PC-9 (cell line): ENCODE measurements around the gene CMSS1. TPM values are rescaled to one million over a fixed set of nuclear protein-coding genes. Genes with fewer than 3 reads are reported as not detected.
A peak's percentile ranks its signal among the peaks of the same experiment; 100 is the strongest.

Experiments used
- BruUV-seq: library from RNA; stranded (reverse); fragments of 400-500 nt; replicated peaks from 2 replicates; lab custom pipeline; 2021; lab: Mats Ljungman, UMichigan
- CTCF ChIA-PET: fragments of 300-600 bp; sonication (Branson Sonifier 250); formaldehyde crosslinking; loops from one replicate; lab custom pipeline; 2022; ENCODE audit warnings: antibody characterized with exemption; lab: Charles Lee
- POLR2A ChIA-PET: fragments of 300-600 bp; sonication (Branson Sonifier 250); formaldehyde crosslinking; loops from one replicate; lab custom pipeline; 2022; ENCODE audit warnings: antibody characterized with exemption; ENCODE audit not compliant: unreplicated experiment; lab: Charles Lee
- DNase-seq, 2 experiments: peaks; one replicate each; pipeline versions ENCODE4 v3.0.0 to v3.0.0-alpha.2; 2015 to 2022; ENCODE audit warnings: mixed read lengths in 1 of 2
- H2AFZ ChIP-seq: fragments of 200-600 bp; sonication (generic); 2 replicates; pipeline ENCODE4 v1.8.1; 2017; ENCODE audit warnings: antibody characterized with exemption
- H3F3A ChIP-seq: fragments of 200-600 bp; sonication (generic); 2 replicates; pipeline ENCODE4 v1.8.1; 2017; ENCODE audit warnings: antibody characterized with exemption, mild to moderate bottlenecking, low read depth; ENCODE audit not compliant: insufficient read depth
- H3K27ac ChIP-seq: fragments of 200-600 bp; sonication (generic); 2 replicates; pipeline ENCODE4 v1.6.1; 2016; ENCODE audit warnings: mixed run types
- H3K27me3 ChIP-seq: fragments of 200-600 bp; sonication (generic); 2 replicates; pipeline ENCODE4 v1.6.1; 2016; ENCODE audit warnings: low read depth, mixed run types; ENCODE audit not compliant: insufficient read depth
- H3K36me3 ChIP-seq: fragments of 200-600 bp; sonication (generic); 2 replicates; pipeline ENCODE4 v1.6.1; 2016; ENCODE audit warnings: low read depth, mixed run types
- H3K4me1 ChIP-seq: fragments of 200-600 bp; sonication (generic); replicated peaks from 2 replicates; pipeline ENCODE4 v1.6.1; 2016; ENCODE audit warnings: mixed run types; ENCODE audit not compliant: insufficient read depth
- H3K4me2 ChIP-seq: fragments of 200-600 bp; sonication (generic); 2 replicates; pipeline ENCODE4 v1.6.1; 2017; ENCODE audit warnings: mixed run types
- H3K4me3 ChIP-seq: fragments of 200-600 bp; sonication (generic); 2 replicates; pipeline ENCODE4 v1.6.1; 2016; ENCODE audit warnings: mixed run types
- H3K79me2 ChIP-seq: fragments of 200-600 bp; sonication (generic); 2 replicates; pipeline ENCODE4 v1.6.1; 2017; ENCODE audit warnings: low read depth, mixed run types
- H3K9me2 ChIP-seq: fragments of 200-600 bp; sonication (generic); 2 replicates; pipeline ENCODE4 v1.8.1; 2017; ENCODE audit warnings: mild to moderate bottlenecking; ENCODE audit not compliant: insufficient read depth
- H3K9me3 ChIP-seq: fragments of 200-600 bp; sonication (generic); 2 replicates; pipeline ENCODE4 v1.8.1; 2016; ENCODE audit warnings: low read depth; ENCODE audit not compliant: insufficient read depth
- H4K20me1 ChIP-seq: fragments of 200-600 bp; sonication (generic); 2 replicates; pipeline ENCODE4 v1.8.1; 2017; ENCODE audit not compliant: insufficient read depth
- EZH2 ChIP-seq: fragments of 200-600 bp; sonication (generic); IDR thresholded peaks from 2 replicates; pipeline ENCODE4 v1.8.0; 2017; ENCODE audit warnings: antibody characterized with exemption, low read depth
- intact Hi-C: fragments of 100-400 bp; cut with micrococcal nuclease; formaldehyde crosslinking; loops from one replicate; pipeline ENCODE4 v1.10.0; 2022; ENCODE audit not compliant: unreplicated experiment
- total RNA-seq: library from RNA; stranded (reverse); gene quantifications from 2 replicates; pipeline ENCODE4 v1.2.3, GENCODE V29; 2021
- TF ChIP-seq, protein P1 (sequence below): fragments of 200-600 bp; sonication (generic); conservative IDR thresholded peaks from 2 replicates; pipeline ENCODE4 v1.6.1; 2017; ENCODE audit warnings: mixed run types, antibody characterized with exemption, mild to moderate bottlenecking, moderate library complexity

CMSS1 gene
- total RNA-seq, 1 experiment from 2014 or later = 98.9 TPM

DNA sequence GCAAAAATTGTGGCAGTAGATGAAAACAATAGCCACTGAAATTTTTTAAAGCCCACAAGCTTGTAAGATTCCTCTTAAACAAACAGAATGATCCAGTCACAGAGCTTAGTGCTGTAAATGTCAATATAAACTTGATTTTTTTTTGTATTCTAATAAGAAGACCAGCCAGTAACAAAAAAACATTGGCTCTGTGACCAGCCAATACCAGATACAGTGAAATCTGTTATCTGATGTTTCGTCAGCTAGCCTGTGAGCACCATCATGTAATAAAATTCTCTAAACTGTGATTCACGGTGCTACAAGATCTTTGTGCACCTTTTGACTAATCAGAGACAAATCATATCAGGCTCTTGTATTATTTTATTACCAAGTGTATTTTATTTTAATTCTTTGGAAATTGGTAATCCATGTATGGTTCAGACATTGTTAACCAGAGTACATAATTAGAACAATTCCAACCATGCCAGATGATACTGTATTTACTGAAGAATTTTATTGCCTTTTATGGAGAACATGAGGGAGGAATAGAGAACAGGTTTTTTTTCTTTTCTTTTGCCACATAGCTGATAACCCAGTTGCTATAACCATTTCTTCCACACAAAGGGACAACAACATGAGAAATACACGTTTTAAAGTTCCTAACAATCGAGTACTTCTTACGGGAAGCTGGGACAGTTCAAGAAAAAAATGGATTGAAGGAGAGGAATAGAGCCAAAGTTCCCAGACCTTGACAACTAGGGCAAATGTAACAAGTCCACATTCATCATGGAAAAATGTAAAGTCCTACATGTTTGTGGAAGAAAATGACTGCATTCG is 224.7 kb downstream of the CMSS1 start:
- TSS peak; percentile 89 for BruUV-seq
- Histone ChIP-seq H3K9me2 (no peaks in the 10 kb centered on the region), H3K4me2 (peak overlapping the region; percentile 52), H3K27ac (peak overlapping the region; percentile 90), H3K79me2 (no peaks in the 10 kb centered on the region; the same call in 1 of the 2 replicates), H3K27me3 (no peaks in the 10 kb centered on the region), H4K20me1 (no peaks in the 10 kb centered on the region), H2AFZ (no peak overlapping the region; the same call in 1 of the 2 replicates), H3F3A (peaks cover 50% of the 10 kb centered on the region), H3K36me3 (peaks cover 9% of the 10 kb centered on the region; the same call in 1 of the 2 replicates), H3K9me3 (no peaks in the 10 kb centered on the region; the same call in 1 of the 2 replicates), H3K4me3 (peak overlapping the region; percentile 9; the same call in 1 of the 2 replicates), H3K4me1 (peaks cover 68% of the 10 kb centered on the region)
- POLR2A ChIA-PET = interaction anchor here (0.5 to 1.4 kb wide), 12 partner anchors 40 to 394 kb away, joined by 3 to 8 read pairs (median 4); no protein-coding TSS in a partner anchor
- DNase-seq = peak; percentile 46 to 97
- TF ChIP-seq, protein P1, sequence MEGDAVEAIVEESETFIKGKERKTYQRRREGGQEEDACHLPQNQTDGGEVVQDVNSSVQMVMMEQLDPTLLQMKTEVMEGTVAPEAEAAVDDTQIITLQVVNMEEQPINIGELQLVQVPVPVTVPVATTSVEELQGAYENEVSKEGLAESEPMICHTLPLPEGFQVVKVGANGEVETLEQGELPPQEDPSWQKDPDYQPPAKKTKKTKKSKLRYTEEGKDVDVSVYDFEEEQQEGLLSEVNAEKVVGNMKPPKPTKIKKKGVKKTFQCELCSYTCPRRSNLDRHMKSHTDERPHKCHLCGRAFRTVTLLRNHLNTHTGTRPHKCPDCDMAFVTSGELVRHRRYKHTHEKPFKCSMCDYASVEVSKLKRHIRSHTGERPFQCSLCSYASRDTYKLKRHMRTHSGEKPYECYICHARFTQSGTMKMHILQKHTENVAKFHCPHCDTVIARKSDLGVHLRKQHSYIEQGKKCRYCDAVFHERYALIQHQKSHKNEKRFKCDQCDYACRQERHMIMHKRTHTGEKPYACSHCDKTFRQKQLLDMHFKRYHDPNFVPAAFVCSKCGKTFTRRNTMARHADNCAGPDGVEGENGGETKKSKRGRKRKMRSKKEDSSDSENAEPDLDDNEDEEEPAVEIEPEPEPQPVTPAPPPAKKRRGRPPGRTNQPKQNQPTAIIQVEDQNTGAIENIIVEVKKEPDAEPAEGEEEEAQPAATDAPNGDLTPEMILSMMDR = no peak
- no peak for TF ChIP-seq EZH2
- CTCF ChIA-PET = interaction anchor here (0.6 to 1.6 kb wide), 8 partner anchors 35 to 212 kb away, joined by 3 to 11 read pairs (median 5); no protein-coding TSS in a partner anchor
- intact Hi-C loops = loop anchor here (1.0 to 5.0 kb wide), 2 partner anchors 141 to 175 kb away; no protein-coding TSS in a partner anchor

DNA sequence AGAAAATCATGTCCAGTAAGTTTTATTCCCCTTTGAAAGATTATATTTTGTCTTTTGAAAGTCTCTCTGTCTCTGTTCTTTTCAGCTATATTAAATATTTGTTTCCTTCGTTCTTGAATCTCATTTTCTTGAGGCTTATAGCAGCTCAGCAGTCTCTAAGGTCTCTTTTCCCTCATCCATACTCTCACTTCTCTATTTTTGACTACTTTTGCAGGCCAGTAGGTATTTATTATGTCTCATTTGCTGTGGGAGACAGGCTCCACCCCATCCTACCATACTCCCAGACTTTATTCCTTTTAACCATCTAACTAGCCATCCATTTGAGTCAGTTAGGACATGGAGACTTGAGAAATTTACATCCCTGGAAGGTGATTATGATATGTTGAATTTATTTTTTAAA is 225.6 kb downstream of the CMSS1 start:
- Histone ChIP-seq H3K4me2 (peak overlapping the region; percentile 52), H3K4me1 (peaks cover 77% of the 10 kb centered on the region), H3F3A (peaks cover 58% of the 10 kb centered on the region), H3K27ac (peak overlapping the region; percentile 90), H3K27me3 (no peaks in the 10 kb centered on the region), H2AFZ (no peak overlapping the region; the same call in 1 of the 2 replicates), H4K20me1 (no peaks in the 10 kb centered on the region), H3K9me2 (no peaks in the 10 kb centered on the region), H3K79me2 (no peaks in the 10 kb centered on the region; the same call in 1 of the 2 replicates), H3K4me3 (peak overlapping the region; percentile 9; the same call in 1 of the 2 replicates), H3K9me3 (no peaks in the 10 kb centered on the region; the same call in 1 of the 2 replicates), H3K36me3 (peaks cover 9% of the 10 kb centered on the region; the same call in 1 of the 2 replicates)
- BruUV-seq = no TSS peak
- CTCF ChIA-PET = interaction anchor here (0.7 to 0.8 kb wide), 2 partner anchors 159 to 200 kb away, joined by 3 read pairs; no protein-coding TSS in a partner anchor
- intact Hi-C loops = loop anchor here (5.0 kb wide), 1 partner anchor 176 kb away; no protein-coding TSS in a partner anchor
- TF ChIP-seq, protein P1 = no peak
- no peak for TF ChIP-seq EZH2
- DNase-seq = no peak
- POLR2A ChIA-PET = no interaction called here

DNA sequence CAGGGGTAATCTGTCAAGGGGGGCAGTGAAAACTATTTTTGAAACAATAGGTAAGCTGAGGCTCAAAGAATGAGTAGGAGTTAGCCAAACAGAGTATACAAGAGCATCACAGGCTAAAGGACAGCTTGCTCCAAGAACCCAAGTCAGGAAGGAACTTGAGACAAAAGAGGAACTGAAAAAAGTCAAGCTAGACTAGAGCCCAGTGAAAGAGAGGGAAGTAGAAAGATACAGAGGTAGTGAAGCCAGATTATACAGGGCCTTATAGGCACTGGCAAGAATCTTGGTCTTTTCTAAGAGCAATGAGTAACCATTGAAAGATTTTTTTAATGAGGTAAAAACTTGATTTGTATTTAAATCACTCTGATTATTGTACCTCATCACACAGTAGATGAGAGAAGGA is 226.7 kb downstream of the CMSS1 start:
- H3K79me2 ChIP-seq = no peaks in the 10 kb centered on the region; the same call in 1 of the 2 replicates
- no peaks in the 10 kb centered on the region for H4K20me1 ChIP-seq
- no peak overlapping the region for H3K4me3 ChIP-seq
- H3K9me3 ChIP-seq = no peaks in the 10 kb centered on the region; the same call in 1 of the 2 replicates
- ChIA-PET POLR2A (no interaction called here), CTCF (no interaction called here)
- no peak overlapping the region for H2AFZ ChIP-seq
- H3K36me3 ChIP-seq = peaks cover 9% of the 10 kb centered on the region; the same call in 1 of the 2 replicates
- no peak for DNase-seq
- TF ChIP-seq, protein P1 = no peak
- no peak for TF ChIP-seq EZH2
- H3F3A ChIP-seq = peaks cover 64% of the 10 kb centered on the region
- BruUV-seq = no TSS peak
- H3K4me1 ChIP-seq = peaks cover 88% of the 10 kb centered on the region
- no peak overlapping the region for H3K27ac ChIP-seq
- H3K27me3 ChIP-seq = no peaks in the 10 kb centered on the region
- no peak overlapping the region for H3K4me2 ChIP-seq
- intact Hi-C loops = loop anchor here (5.0 kb wide), 1 partner anchor 177 kb away; no protein-coding TSS in a partner anchor
- H3K9me2 ChIP-seq = no peaks in the 10 kb centered on the region
